Glomerular visceral epithelial cell (primary cell): Measurements from ENCODE around the gene VKORC1L1.
"Not testable (repeated sequence)": the region's sequence is repeated elsewhere in the genome, so short reads cannot be mapped to it uniquely, and the experiment has no call there.

Experiments used
- DNase-seq: peaks from one replicate; pipeline ENCODE4 v3.0.0-alpha.2; 2016; ENCODE audit errors: extremely low spot score

Gene VKORC1L1

DNA sequence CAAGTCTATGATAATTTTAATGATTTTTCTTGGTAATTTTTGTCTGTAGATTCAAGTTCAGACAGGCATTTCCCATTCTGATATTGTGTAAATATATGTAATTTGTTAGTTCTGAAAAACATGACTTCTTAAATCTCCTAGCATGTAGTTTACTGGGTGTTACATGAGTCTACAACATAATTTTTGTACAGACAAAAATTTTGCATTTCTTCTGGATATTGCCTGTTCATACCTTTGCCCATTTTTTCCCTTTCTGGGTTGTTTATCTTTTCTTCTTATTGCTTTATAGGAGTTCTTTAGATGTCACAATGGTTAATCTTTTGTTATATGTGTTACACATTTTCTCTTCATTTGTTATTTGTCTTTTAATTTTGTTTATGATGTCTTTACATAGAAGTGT lies 12.1 kb downstream of the VKORC1L1 start:
- DNase-seq, result not testable (repeated sequence)

DNA sequence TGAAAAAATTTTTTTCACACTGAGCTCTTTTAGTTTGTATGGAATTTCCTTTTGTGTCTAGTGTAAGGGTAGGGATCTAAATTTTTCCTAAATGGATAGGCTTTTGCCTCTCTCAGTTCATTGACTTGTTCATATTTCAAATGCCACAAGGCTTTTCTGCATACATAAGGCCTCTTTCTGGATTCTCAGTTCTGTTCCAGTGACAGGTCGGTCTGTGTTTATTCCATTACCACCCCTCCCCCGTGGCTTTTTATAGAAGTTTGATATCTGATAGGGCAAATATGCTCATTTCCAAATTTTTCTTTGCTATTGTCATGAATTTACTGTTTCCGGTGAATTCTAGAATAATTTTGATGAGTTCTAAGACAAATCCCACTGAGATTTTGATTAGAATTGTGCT lies 12.7 kb downstream of the VKORC1L1 start:
- DNase-seq, result not testable (repeated sequence)

DNA sequence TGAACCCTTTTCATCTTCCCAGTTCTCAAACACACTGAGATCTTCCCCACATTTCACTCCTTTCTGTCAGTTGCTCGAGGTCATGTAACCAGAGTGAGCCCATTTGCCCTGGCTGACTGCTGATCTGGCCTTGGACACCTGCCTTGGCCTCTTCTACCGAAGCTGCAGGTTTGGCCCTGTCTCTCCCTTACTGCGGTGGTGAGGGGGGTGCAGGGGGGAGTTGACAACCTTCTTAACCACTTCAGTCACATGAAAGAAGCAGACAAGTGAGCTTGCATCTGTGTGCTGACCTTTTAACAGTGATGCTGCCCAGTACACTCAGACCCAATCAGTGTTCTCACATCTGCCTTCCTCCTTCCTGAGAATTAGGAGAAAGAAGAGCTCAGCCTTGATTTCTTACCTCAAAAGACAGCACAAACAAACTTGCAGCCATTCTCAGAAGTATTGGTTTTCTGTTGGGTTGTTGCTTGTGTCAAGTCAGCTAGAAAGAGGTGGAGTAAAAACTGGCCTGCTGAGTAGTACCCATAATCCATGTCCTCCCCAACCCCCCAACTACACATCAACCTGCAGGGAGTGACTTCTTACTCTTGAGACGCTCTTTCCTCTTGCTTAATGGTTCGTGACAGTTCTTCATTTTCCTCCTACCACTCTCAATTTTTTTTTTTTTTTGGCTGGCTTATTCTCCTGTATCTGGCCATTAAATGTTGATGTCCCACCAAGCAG lies 15.7 kb downstream of the VKORC1L1 start:
- DNase-seq, result not testable (repeated sequence)

DNA sequence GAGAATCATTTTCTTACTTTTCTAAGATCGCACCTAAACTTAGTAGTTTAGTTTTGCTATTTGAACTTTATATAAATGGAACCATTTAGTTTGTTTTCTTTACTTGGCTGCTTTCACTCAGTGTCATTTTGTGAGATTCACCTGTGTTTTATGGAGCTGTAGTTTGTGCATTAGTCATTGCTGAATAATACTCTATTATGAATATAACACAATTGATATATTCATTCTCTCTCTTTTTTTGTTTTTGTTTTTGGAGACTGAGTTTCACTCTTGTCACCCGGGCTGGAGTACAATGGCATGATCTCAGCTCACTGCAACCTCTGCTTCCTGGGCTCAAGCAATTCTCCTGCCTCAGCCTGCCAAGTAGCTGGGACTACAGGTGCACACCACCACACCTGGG lies 16.8 kb downstream of the VKORC1L1 start:
- not testable (repeated sequence) for DNase-seq

DNA sequence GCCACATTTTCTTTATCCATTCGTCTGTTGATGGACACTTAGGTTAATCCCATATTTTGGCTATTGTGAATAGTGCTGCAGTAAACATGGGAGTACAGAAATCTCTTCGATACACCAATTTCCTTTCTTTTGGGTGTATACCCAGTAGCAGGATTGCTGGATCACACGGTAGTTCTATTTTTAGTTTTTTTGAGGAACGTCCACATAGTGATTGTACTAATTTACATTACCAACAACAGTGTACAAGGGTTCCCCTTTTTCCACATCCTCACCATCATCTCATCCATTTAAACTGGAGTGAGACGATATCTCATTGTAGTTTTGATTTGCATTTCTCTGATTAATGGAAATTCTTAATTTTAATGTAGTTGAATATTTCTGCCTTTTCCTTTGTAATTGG lies 19.3 kb downstream of the VKORC1L1 start:
- DNase-seq, result no peak

DNA sequence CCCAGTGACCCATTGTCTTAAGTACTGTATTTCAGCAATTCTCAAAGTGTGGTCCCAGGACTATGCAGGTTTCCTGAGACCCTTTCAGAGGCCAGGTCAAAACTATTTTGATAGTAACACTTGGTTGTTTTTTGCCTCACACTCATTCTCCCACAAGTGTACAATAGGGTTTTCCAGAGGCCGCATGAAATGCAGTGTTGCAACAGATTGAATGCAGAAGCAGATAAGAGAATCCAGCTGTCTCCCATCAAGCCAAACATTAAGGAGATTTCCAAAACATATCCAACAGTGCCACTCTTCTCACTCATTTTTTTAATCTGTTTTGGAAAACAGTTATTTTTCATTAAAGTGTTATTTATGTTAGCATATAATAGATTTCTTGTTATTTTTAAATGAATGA lies 20.0 kb downstream of the VKORC1L1 start:
- no peak for DNase-seq

DNA sequence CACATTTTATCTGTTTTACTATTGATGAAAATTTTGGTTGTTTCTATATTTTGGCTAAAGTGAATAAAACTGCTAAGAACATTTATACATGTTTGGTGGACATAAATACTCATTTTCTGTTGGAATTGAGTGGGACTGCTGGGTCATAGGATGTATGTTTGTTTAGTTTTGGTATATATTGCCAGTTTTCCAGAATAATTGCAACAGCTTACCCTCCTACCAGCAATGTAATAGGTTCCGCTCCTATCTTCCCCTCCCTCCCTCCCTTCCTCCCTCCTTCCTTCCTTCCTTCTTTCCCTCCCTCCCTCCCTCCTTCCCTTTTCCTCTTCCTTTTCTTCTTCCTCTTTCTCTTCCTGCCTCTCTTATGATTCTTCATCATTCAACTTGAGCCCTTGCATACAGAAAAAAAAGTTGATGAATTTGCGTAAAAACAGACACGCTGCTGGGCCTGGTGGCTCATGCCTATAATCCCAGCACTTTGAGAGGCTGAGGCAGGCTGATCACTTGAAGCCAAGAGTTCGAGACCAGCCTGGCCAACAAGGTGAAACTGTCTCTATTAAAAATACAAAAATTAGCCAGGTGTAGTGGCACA lies 23.5 kb downstream of the VKORC1L1 start:
- no peak for DNase-seq

DNA sequence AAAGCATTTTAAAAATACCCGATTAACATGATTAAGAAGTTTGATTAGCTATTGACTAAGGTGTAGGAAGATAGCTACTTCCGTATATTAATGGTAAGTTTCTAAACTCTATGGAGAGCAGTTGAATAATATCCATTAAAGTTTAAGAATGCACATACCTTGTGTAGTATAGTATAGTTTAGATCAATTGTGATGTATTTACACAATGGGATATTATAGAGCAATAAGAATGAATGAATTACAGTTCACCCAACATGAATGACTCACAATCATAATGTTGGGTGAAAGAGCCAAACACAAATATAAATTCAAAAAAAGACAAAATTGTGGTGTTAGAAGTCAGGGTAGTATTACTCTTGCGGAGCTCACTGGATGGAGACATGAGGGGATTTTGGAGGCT lies 24.4 kb downstream of the VKORC1L1 start:
- not testable (repeated sequence) for DNase-seq

DNA sequence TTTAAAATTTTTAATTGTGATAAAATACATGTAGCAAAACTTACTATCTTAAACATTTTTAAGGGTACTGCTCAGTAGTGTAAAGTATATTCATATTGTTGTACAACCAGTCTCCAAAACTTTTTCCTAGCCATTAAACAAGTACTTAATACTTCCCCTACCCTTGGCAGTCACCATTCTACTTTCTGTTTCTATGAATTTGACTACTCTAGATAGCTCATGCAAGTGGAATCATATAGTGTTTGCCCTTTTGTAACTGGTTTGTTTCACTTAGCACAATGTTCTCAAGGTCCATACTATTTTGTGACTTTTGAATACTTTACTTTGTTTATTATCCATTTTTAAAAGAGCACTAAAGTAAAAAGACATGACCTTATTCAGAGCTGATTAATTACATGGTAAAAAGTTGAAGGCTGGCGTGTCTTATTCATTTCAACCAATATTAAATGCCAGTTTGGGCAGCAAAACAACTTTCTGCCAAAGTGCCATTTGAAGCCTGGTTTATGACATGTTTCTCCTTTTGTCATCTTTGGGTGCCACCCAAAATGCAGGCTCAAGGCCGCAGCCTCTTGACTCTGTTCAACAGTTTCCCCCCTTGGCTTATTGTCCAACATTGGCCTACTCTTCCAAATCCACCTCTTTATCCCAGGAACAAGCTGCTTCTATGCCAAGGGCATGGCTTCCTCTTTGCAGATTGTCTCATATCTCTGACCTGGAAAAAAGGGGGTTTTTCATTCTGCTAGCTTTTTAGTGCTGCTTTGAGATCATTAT lies 26.0 kb downstream of the VKORC1L1 start:
- DNase-seq, result not testable (repeated sequence)

DNA sequence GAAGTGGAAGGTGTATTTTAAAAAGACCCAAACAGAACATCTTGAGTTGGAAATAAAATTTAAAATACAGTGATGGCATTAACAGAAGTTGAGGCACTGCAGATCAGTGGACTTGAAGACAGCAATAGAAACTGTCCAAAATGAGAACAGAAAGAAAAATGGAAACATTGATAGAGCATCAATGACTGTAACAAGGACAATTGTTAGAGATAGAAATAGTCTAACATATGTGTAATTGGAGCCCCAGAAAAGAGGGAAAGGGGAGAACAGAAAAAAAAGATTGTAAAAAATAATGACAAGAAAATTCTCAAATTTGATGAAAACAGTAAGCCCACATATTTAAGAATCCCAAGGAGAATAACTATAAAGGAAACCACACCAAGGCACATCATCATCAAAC lies 29.4 kb downstream of the VKORC1L1 start:
- DNase-seq, result no peak

DNA sequence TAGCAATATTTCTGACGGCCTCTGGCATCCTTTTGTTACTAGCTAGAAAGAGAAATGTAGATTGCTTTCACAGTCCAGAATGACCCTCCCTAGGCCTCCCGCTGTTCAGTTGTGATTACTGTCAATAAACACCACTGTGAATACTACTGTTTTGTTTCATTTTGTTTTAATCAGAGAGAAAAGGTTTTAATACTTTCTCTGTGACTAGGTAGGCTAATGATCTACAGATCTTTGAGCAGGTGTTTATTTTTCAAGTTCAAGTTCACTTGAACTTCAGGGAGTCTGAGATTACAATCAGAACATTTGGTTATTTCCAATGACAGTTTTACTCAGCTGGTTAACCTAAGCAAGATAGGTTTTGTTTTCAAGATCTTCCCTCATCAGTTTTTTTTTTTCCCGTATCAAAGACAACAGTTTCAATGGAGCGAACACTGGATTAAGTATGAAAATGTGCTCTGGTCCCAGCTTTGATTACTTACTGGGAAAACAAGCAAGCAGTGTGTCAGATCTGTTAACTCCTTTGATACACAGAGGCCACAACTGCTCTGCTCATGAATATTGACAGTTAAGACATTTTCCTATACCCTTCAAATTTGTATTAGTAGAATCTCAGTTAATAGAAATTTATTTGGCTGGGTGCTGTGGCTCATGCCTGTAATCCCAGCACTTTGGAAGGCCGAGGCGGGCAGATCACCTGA lies 34.8 kb downstream of the VKORC1L1 start:
- DNase-seq, result no peak

DNA sequence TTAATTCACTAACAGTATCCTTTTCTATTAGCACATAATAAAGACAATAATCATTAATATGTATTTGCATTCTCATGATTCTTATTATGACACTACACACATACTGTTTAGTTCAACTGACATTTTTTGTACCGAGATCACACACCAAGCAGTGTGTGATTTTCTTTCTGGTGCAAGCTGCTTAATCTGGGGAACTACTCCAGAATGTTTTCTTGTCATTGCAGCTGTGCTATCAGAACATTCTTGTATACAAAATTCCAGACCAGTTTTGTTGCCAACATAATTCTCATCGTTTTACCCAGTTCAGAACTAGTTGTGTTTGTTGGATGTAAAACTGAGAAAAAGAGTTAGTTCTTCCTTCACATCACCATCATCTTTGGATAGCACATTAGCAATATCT lies 37.4 kb downstream of the VKORC1L1 start:
- DNase-seq, result no peak

DNA sequence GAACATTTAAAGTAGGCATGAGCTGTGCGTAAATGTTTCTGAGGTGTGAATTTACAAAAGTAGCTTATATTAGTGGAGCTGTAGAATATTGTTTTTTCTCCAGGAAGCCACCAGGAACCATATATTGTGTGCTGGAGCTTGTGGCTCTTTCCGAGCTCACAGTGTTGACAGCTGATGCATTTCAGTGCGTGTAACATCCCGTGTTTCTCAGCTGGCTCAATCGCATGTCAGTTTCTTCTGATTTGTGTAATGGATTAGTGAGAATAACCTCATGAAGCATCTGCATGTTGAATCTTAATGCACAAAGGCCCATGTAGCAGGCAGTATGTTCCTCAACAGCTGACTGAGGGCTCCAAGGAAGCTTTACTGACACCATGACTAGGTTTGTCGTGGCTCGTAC lies 39.4 kb downstream of the VKORC1L1 start:
- no peak for DNase-seq

DNA sequence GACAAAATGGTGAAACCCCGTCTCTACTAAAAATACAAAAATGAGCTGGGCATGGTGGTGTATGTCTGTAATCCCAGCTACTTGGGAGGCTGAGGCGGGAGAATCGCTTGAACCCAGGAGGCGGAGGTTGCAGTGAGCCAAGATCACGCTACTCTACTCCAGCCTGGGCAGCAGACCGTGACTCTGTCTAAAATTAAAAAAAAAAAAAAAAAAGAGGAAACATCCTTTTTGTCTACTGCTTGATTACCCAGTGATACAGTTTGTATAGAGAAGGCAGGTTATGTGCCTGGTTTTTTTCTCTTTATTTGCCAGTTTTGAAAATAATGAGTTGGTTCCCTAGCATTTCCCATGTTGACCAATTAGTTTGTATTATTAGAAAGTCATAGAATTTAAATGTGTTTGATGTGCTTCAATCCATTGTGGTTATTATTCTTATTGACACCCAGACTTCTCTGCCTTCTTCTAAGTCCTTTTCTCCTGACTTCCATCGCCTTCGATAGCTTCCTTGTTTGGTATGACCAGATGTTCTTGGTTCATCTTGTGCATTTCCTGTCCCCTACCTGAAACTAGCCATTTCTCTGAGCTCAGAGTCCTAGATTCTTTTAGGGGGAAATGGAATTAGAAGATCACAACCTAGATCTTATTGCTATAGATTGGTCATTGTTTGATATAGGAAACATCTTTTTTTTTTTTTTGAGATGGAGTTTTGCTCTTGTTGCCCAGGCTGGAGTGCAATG lies 43.2 kb downstream of the VKORC1L1 start:
- DNase-seq, result no peak

DNA sequence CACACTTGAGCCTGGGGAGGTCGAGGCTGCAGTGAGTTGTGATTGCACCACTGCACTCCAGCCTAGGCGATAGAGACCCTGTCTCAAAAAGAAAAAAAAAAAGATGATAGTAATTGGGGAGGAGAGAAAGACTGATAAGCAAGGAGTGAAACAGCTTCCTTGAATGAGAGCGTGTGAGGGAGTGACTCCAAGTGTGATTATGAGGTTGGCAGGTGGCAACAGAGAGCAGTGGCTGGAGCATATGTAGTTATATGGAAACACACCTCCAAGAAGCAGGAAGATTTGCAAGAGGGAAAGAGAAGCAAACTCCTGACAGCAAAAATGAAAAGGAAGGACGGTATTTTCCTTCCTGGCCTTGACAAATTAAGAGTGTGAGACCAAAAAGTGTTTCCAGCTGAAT lies 50.4 kb downstream of the VKORC1L1 start:
- DNase-seq, result no peak

DNA sequence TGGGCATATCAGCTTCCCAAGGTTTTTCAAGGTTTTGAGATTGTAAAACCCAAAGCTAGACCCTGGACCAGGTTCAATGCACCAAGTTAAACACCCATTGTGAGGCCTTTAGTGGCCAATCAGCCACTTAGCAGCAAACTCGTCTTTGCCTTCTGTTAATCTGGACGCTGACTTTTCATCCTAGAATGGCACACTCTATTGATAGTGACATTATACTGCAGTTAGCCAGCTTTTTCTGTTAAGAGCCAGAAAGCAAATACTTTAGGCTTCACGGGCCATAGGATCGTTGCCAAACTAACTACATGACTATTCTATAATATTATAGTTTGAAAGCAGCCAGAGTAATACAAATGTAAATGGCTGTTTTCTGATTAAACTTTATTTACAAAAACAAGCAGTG lies 51.3 kb downstream of the VKORC1L1 start:
- DNase-seq, result no peak

DNA sequence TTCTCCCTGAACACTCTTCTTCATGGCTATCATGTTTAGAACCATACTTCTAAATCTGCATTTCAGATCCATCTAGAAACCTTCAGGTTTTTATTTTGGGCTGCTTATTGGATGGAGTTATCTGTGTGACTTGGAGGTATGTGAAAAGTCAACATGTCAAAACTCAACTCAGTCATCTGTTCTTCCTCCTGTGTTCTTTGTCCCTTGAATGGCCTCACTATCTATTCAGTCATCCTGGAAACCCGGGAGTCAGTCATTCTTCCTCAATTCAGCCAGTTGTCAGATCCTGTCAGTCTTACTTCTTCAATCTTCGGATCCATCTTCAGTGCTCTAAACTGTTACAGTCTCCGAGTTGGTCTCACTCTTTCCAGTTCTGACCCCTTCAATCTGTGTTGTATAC lies 52.2 kb downstream of the VKORC1L1 start:
- no peak for DNase-seq

DNA sequence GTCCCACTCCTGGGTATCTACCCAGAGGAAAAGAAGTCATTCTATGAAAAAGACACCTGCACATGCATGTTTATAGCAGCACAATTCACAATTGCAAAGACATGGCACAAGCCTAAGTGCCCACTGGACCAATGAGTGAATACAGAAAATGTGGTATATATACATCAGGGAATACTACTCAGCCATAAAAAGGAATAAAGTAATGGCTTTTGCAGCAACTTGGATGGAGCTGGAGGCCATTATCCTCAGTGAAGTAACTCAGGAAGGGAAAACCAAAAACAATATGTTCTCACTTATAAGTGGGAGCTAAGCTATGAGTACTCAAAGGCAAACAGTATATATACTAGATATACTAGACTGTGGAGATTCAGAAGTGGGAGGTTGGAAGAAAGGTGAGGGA lies 53.7 kb downstream of the VKORC1L1 start:
- DNase-seq, result no peak

DNA sequence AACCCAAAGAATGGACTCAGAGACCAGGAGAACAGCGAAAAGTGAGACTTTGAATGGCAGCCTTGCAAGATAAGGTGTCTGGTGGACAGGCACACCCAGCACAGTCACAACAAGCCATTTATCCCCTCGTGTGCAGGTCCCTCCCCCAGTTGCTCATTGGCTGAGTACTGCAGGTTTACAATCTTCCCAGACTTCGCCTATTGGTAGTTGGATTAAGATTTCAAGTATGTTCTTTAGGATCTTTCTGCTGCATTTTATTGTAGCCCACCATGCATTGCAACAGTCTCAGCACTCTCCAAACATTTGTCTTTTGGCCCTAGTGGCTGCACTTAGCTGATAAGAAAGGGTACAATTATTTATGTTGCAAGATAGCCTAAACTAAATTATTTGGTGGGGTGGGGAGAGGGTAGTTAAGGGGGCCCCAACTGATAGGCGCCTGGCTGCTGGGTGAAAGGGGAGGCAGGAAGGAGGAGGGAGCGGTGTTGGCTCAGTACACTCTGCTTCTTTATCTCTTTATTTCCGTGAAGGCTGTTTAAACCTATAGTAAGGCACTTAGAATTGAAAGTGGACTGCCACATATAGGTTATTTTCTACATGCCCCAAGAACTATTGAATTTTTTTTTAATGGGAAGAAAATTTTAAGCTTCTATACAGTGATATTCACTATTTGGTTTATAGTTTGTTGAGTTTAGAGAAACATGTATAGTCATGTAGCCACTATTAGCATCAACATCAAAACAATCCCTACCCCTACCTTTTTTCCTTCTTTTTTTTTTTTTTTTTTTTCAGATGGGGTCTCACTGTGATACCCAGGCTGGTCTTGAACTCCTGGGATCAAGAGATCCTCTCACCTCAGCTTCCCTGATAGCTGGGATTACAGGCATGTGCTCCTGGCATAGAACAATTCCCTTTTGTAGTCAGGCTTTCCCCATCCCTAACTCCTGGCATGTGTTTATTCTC lies 54.9 kb downstream of the VKORC1L1 start:
- no peak for DNase-seq

DNA sequence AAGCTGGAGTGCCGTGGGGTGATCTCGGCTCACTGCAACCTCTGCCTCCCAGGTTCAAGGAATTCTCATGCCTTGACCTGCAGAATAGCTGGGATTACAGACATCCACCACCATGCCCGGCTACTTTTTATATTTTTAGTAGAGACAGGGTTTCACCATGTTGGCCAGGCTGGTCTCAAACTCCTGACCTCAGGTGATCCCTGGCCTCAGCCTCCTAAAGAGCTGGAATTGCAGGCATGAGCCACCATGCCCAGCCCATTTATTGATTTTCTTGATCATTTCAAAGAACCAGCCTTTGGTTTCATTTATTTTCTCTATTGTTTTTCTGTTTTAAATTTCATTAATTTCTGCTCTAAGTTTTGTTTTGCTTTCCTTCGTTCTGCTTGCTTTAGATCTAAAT lies 58.8 kb downstream of the VKORC1L1 start:
- no peak for DNase-seq

DNA sequence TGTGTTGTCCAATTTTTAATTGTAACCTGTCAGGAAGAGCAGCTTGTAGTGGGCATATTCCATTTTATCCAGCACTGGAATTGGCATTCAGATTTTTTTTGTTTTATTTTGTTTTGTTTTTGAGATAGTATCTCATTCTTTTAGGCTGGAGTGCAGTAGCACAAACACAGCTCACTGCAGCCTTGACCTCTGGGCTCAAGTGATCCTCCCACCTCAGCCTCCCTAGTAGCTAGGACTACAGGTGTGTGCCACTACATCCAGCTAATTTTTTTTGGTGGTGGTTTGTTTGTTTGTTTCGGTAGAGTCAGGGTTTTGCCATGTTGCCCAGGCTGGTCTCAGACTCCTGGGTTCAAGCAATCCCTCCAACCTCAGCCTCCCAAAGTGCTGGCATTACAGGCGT lies 64.4 kb downstream of the VKORC1L1 start:
- no peak for DNase-seq
